GM19324 (cell line): ENCODE results near the gene PRB3.

ENCODE experiments used
- ATAC-seq: cut with Tn5 transposase; IDR thresholded peaks from one replicate; pipeline ENCODE4 v1.9.1; 2021; ENCODE audit warnings: mild to moderate bottlenecking, moderate library complexity; ENCODE audit not compliant: unreplicated experiment, low FRiP score

PRB3 gene

DNA sequence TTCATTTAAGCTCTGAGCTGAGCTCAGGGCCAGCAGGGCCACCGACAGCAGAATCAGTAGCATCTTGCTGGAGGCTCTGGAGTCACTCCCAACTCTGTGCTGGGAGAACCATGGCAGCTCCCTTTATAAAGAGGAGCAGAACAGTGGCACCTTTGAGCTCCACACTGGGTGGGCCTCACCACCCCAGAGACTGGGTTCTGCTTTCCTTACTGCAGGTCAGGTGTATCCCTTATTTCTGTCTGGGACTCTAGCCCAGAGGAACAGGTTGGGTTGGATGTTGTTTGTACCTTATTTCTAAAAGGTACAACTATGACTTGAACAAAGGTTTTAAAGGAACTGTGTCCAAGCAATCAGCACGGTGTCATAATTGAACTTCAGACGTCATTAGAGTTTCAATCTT is at the start of gene PRB3:
PRB3 (minus strand) TSS at position 101 of the 400 bp plus-strand sequence; CDS start at position 63, 38 bp downstream.
- no peak for ATAC-seq

DNA sequence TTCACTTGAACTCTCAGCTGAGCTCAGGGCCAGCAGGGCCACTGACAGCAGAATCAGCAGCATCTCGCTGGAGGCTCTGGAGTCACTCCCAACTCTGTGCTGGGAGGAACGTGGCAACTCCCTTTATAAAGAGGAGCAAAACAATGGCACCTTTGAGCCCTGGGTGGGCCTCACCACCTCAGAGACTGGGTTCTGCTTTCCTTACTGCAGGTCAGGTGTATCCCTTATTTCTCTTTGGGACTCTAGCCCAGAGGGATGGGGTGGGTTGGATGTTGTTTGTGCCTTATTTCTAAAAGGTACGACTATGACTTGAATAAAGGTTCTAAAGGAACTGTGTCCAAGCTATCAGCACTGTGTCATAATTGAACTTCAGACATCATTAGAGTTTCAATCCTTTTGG is 40.8 kb upstream of the PRB3 start, which contains the start of gene PRB4:
PRB4 (minus strand) TSS at position 101 of the 400 bp plus-strand sequence; CDS start at position 63, 38 bp downstream.
- ATAC-seq, result no peak

DNA sequence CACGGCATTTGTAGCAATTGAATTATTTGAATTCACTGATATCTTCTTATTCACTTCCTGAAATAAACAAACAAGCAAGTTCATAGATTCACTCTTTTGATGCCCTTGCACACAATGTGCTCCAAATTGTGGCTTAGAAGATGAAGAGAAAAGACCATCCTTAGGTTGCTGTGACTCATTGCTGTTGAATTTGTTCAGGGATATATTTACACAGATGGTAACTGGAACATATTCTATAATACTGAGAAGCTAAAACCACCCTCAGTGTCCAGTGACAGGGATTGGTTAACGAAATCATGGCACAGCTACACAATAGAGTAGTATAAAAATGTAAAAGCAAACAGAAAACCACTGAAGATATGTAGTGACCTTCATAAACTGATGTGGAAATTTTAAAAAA is 37.6 kb upstream of the PRB3 start:
- ATAC-seq, result no peak

DNA sequence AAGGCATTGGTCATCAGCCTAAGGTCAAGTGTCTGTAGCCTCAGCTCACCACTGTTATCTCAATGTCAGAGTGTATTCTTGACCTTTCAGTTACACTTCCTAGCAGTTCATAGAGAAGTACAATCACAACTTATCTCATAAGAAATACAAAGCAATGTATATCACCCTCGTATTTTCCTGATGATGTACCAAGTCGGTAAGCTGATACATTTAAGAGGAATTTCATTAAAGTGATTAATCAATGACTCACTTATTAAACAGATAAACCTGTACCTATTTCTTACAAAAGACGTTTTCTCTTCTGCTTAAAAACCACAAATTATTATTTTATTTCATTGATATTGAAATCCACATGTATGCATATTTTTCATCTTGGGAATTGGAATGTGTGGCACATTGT is 3.9 kb upstream of the PRB3 start:
- no peak for ATAC-seq

DNA sequence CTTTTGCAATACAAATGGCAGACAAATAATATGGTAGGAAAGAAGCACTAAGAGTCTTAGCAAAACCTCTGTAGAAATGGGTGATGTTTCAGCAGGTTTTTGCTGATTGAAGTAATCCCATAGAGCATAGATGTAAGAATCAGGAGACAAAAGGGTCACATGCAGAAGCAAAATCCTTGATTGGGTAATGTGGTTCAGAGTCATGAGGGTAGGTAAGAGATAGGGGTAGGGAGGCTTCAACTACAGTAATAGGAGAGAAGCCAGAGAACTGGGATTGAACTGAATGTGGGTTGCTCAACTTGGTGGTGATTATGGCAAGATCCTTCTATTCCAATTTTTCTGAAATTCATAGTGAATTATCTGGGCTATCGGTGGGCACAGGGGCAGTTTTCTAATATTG is 5.0 kb downstream of the PRB3 start:
- ATAC-seq, result no peak

DNA sequence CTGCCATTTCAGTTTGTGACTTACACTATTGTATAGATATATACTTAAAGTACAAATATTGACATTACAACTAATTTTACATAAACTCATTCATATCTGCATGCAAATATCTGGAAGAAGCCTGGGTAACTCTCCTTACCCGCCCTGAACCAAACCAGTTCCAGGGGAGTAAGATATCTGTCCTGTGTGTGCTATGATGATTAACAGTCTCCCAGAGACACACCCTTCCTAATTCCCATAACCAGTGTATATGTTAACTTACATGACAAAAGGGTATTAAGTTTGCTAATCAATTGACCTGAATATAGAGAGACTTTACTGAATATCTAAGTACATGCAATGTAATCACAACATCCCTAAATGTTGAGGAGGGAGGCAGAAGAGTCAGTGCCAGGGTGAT is 23.0 kb downstream of the PRB3 start:
- ATAC-seq, result no peak

DNA sequence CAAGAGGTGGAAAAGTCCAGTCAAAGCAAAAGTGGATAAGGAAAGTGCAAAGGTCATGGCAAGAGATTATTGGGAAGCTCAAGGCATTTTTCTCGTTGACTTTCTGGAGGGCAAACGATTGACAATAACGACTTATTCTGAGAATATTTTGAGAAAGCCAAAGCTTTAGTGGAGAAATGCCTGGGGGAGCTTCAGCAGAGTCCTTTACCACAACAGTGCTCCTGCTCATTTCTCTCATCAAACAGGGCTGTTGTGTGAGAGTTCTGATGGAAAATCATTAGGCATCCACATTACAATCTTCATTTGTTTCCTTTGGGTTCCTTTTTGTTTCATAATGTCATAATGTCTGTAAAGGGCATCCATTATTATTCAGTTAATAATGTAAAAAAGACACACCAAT is 26.9 kb downstream of the PRB3 start:
- ATAC-seq, result no peak

DNA sequence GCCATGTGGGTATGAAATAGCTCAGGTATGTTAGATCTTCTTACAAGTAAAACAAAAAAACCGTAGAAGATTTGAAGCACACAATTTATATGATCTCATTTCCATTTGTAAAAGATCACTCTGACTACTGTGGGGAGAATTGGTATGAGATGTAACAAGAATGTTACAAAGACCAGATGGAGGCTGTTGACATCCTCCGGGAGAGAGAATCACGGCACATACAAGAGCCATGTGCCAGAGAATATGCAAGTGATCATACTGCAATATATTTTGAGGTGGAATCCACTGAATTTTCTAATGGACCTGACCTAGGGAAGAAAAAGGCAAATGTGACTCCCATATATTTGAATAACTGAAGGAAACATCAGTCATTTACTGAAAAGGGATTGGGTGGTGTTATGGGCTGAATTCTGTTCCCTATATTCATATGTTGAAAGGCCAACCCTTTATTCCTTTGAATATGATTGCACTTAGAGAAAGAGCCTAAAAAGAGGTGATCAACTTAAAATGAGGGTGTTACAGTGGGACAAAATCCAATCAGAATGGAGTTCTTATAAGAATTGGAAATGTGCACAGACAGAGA is 29.1 kb downstream of the PRB3 start:
- ATAC-seq, result no peak

DNA sequence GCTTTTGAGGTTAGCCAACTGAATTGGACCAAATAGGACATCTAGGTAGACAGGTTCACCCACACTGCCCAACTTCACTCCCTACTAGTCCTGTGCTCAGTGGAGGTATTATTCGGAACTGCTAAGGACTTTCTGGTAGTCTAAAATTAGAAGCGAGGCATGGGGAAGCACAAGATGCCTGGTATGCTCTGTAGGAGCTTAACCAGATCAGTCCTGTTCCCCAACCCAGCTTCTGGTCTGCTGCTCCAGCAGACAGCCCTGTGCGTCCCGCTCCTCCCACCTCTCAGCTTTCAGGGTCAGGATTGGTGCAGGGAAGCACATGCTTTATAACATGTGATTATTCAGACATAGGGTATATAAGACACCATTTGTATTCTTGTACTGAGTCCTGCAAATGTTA is 31.2 kb downstream of the PRB3 start:
- no peak for ATAC-seq

DNA sequence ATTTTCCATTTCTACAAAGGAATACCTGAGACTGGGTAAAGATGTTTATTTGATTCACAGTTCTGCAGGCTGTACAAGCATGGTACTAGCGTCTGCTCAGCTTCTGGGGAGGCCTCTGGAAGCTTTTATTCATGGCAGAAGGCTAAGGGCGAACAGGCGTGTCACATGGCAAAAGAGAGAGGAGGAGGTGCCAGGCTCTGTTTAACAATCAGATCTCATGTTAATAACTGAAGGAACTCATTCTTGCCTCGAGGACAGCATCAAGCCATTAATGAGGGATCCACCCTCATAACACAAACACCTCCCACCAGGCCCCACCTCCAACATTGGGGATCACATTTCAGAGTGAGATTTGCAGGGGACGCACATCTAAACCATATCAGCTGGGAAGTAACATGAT is 36.0 kb downstream of the PRB3 start:
- no peak for ATAC-seq

DNA sequence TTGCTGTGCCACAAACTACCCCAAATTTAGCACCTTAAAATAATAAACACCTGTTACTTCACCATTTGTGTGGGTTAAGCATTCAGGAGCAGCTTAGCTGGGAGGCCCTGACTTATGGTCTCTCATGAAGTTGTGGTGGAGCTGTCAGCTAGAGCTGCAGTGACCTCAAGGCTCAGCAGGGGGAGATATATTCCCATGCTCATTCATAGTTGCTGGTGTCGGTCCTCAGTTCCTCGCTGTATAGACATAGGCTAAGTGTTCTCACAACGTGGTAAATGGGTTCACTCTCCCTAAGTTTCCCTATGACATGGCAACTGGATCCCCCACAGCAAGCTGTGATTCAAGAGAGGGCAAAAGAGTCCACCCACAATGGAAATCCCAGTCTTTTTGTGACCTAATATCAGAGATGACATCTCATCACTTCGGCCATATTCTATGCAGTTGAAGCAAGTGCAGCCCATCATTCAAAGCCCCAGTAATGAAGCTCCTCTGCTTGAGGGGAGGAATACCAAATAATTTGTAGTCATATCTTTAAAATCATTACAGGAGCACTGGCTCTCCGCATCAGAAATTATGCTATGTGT is 41.1 kb downstream of the PRB3 start:
- no peak for ATAC-seq

DNA sequence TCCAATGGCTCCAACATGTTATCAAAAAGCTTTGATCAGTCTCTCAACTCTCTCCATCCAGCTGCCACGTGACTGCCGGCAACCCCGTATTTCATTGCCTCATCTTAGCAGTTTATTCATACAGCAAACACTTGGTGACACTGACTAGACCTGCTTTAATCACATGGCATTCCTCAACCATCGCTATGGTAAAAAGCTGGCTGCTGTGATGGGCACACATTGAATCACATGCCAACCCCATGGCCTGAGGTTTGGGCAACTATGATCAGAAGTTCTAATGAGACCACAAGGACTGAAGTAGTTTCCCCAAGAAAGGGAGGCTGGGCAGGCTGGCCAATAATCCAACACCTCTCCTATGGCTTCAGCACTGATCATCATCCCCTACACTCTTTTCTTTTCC is 42.1 kb downstream of the PRB3 start:
- ATAC-seq, result no peak
